Transverse colon (tissue), 4 donors: ENCODE results near the gene PEX19. TPM values are rescaled to one million over a fixed set of nuclear protein-coding genes. Genes with fewer than 3 reads are reported as not detected.

Source experiments
- DNase-seq: peaks from one replicate; pipeline ENCODE4 v3.0.0-alpha.2; 2019
- H3K27ac ChIP-seq, 4 donors: fragments of 200-600 bp; sonication (generic); 2 replicates each; pipeline ENCODE4 v1.5.1; 2016 to 2018; ENCODE audit warnings: inconsistent platforms in 4 of 4
- H3K27me3 ChIP-seq: fragments of 200-600 bp; sonication (generic); 2 replicates; pipeline ENCODE4 v1.5.1; 2017; ENCODE audit warnings: inconsistent platforms
- H3K36me3 ChIP-seq, 4 donors: fragments of 200-600 bp; sonication (generic); 2 replicates each; pipeline ENCODE4 v1.5.1; 2017 to 2019; ENCODE audit warnings: inconsistent platforms in 4 of 4
- H3K4me1 ChIP-seq, 4 donors: fragments of 200-600 bp; sonication (generic); 2 replicates each; pipeline ENCODE4 v1.5.1; 2017 to 2020; ENCODE audit warnings: inconsistent platforms in 4 of 4
- H3K4me3 ChIP-seq, 4 donors: fragments of 200-600 bp; sonication (generic); 1 replicate in 1 of 4; 2 replicates in 3 of 4; pipeline versions ENCODE4 v1.5.1 to v1.6.1; 2017 to 2019; ENCODE audit warnings: inconsistent platforms in 4 of 4
- H3K9me3 ChIP-seq, 2 donors: fragments of 200-600 bp; sonication (generic); 2 replicates each; pipeline ENCODE4 v1.5.1; 2017 to 2019; ENCODE audit warnings: inconsistent platforms in 2 of 2
- EP300 ChIP-seq: sonication (generic); formaldehyde crosslinking; IDR thresholded peaks from one replicate; pipeline ENCODE4 v1.6.1; 2017; ENCODE audit warnings: antibody characterized with exemption, low read depth
- POLR2A ChIP-seq: fragments of 450-650 bp; IDR thresholded peaks from one replicate; pipeline ENCODE4 v1.6.1; 2016; ENCODE audit warnings: antibody characterized with exemption, mild to moderate bottlenecking, moderate library complexity
- POLR2AphosphoS5 ChIP-seq, 3 donors: sonication (generic); formaldehyde crosslinking; IDR thresholded peaks; one replicate each; pipeline ENCODE4 v1.6.1; 2016; ENCODE audit warnings: antibody characterized with exemption in 3 of 3
- WGBS, 2 donors: methylation state at CpG; one replicate each; pipeline ENCODE4 v1.1.5; 2018; ENCODE audit warnings: low coverage in 1 of 2; 5-methylcytosine and 5-hydroxymethylcytosine counted together
- in situ Hi-C, 4 donors: fragments of 200-750 bp; cut with MboI; loops; one replicate each; pipeline versions ENCODE4 v1.15.0 to v1.15.1; 2017; ENCODE audit warnings: low sequenced_read_pairs in 3 of 4, low pct_ligation_motif_present in 1 of 4, low pct_unique_long_range_greater_than_20kb in 1 of 4
- intact Hi-C: fragments of 100-400 bp; cut with DNase I; formaldehyde crosslinking; loops from one replicate; pipeline ENCODE4 v1.15.1; 2023; ENCODE audit warnings: low total_unique reads
- total RNA-seq, 4 donors: library from RNA; depleted of rRNA; stranded (reverse); fragments of >200 nt; gene quantifications; one replicate each; pipeline ENCODE4 v1.1.0, GENCODE V29; 2016
- TF ChIP-seq, protein P1 (sequence below), 5 experiments: fragments of 200-600 bp in 3 of 5; fragments of 450-650 bp in 2 of 5; sonication (generic) in 3 of 5; IDR thresholded peaks; 1 replicate in 2 of 5; 2 replicates in 3 of 5; pipeline ENCODE4 v1.5.1; 2016 to 2017; ENCODE audit warnings: antibody characterized with exemption in 5 of 5, inconsistent platforms in 3 of 5, mild to moderate bottlenecking in 2 of 5, moderate library complexity in 1 of 5

PEX19 gene
- total RNA-seq, 4 donors from 2014 or later: 22.1 to 50.8 (median 32.8) TPM

DNA sequence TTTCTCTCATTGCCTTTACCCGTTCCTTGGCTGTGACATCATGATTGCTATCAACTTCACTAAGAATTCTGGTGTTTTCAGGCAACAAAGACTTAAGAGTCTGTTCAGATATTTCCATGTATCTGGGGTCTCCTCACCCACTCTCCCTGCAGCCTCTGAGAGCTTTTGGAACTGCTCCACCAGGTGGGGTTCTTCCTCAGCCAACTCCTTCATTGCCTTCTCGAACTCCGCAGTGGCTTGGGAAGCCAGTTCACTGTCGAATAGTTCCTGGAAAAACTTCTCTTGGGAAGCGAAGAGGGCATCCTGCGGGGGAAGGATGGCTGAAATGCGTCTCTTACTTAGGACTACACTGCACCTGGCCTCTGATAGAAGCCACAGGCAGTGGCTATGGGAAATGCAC lies 2.1 kb downstream of the PEX19 start:
- no peaks in the 10 kb centered on the region for H3K27me3 ChIP-seq
- intact Hi-C loops (no loop called here), in situ Hi-C loops (loop anchor here in 1 of 4 donors (25.0 kb wide), 1 partner anchor 96 kb away; the partner anchor contains the start of gene CASQ1)
- no peaks in the 10 kb centered on the region for H3K9me3 ChIP-seq
- WGBS, 2 donors: 82 to 92% methylated on average over 1 to 7 of the region's 7 CpGs
- DNase-seq: no peak
- TF ChIP-seq POLR2A (no peak), EP300 (no peak), POLR2AphosphoS5 (IDR thresholded peaks at IDR 0.05) (no peak)
- TF ChIP-seq, protein P1, sequence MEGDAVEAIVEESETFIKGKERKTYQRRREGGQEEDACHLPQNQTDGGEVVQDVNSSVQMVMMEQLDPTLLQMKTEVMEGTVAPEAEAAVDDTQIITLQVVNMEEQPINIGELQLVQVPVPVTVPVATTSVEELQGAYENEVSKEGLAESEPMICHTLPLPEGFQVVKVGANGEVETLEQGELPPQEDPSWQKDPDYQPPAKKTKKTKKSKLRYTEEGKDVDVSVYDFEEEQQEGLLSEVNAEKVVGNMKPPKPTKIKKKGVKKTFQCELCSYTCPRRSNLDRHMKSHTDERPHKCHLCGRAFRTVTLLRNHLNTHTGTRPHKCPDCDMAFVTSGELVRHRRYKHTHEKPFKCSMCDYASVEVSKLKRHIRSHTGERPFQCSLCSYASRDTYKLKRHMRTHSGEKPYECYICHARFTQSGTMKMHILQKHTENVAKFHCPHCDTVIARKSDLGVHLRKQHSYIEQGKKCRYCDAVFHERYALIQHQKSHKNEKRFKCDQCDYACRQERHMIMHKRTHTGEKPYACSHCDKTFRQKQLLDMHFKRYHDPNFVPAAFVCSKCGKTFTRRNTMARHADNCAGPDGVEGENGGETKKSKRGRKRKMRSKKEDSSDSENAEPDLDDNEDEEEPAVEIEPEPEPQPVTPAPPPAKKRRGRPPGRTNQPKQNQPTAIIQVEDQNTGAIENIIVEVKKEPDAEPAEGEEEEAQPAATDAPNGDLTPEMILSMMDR (IDR thresholded peaks at IDR 0.05): no peak
- peaks cover 0 to 39% (median 20%) of the 10 kb centered on the region in 4 donors for H3K36me3 ChIP-seq
- peaks cover 11 to 23% (median 14%) of the 10 kb centered on the region in 4 donors for H3K4me1 ChIP-seq
- no peak overlapping the region for H3K4me3 ChIP-seq
- no peak overlapping the region for H3K27ac ChIP-seq

DNA sequence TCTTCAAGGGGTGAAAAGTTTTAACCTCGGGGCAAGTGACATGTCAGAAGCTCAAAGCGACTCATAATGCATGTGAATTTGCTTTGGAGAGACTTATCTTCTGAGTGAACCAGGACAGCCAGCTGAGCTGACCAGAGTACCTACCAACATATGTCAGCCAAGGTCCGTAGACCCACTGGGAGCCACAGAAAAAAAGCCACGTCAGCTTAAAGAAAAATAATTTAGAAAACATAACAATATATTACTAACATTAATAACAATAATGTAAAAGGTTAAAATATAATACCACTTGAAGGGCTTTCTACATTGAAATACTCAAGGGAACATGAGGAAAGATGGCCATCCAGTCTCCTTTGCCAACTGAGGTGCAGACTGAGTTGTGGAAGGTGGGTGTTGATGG lies 6.9 kb downstream of the PEX19 start:
- no peaks in the 10 kb centered on the region for H3K27me3 ChIP-seq
- no peak for TF ChIP-seq POLR2AphosphoS5 (IDR thresholded peaks at IDR 0.05)
- TF ChIP-seq EP300: no peak
- TF ChIP-seq, protein P1 (IDR thresholded peaks at IDR 0.05): no peak
- TF ChIP-seq POLR2A: no peak
- H3K9me3 ChIP-seq: no peaks in the 10 kb centered on the region
- 86 to 89% methylated on average over 4 of the region's 4 CpGs for WGBS, 2 donors
- no peak overlapping the region for H3K4me3 ChIP-seq
- intact Hi-C loops: no loop called here
- H3K36me3 ChIP-seq: peaks cover 0 to 42% (median 20%) of the 10 kb centered on the region in 4 donors
- no peak for DNase-seq
- no peaks in the 10 kb centered on the region for H3K4me1 ChIP-seq
- no peak overlapping the region for H3K27ac ChIP-seq
- in situ Hi-C loops: loop anchor here in 1 of 4 donors (25.0 kb wide), 1 partner anchor 91 kb away; the partner anchor contains the start of gene CASQ1

DNA sequence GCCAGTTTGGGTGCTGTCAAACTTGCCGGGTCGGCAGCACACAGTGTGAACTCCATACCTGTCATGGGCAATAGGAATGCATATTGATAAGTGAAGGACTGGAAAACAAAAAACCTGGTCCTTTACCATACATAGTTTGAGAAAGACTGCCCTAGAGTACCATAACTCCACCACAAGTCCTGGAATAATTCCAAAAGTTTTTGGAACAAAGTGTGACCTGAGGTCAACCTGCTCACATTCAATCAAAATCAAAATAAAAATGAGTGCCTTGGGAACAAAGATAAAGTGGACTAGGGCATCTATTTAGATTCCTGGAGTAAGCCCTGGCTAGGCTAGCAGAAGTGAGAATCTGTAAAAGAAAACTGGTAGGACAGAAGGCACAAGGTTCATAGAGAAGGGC lies 7.6 kb downstream of the PEX19 start:
- in situ Hi-C loops: loop anchor here in 1 of 4 donors (25.0 kb wide), 1 partner anchor 90 kb away; the partner anchor contains the start of gene CASQ1
- WGBS, 2 donors: 92% methylated on average over 2 of the region's 2 CpGs; no CpG with 5 or more reads in 1 of the 2 donors

DNA sequence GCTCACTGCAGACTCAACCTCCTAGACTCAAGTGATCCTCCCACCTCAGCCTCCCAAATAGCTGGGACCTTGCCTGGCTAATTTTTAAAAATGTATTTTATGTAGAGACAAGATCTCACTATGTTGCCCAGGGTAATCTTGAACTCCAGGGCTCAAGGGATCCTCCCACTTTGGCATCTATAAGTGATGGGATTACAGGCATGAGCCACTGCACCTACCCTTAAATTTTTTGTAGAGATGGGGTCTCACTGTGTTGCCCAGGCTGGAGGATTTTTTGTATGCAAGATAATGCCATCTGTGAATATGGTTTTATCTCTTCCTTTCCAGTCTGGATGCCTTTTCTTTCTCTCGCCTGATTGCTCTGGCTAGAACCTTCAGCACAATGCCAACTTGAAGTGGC lies 13.9 kb downstream of the PEX19 start:
- DNase-seq: no peak
- H3K4me3 ChIP-seq: no peak overlapping the region
- in situ Hi-C loops (no loop called here), intact Hi-C loops (no loop called here)
- H3K27ac ChIP-seq: no peak overlapping the region
- no peaks in the 10 kb centered on the region for H3K4me1 ChIP-seq
- WGBS, 2 donors: 88 to 93% methylated on average over 1 of the region's 1 CpG
- no peaks in the 10 kb centered on the region for H3K36me3 ChIP-seq
- H3K27me3 ChIP-seq: no peaks in the 10 kb centered on the region
- H3K9me3 ChIP-seq: no peaks in the 10 kb centered on the region
- no peak for TF ChIP-seq EP300
- TF ChIP-seq, protein P1 (IDR thresholded peaks at IDR 0.05): no peak
- TF ChIP-seq POLR2AphosphoS5 (IDR thresholded peaks at IDR 0.05): no peak
- no peak for TF ChIP-seq POLR2A

More for the DNA sequence above, 7.6 kb downstream of the PEX19 start:
- H3K9me3 ChIP-seq: no peaks in the 10 kb centered on the region
- H3K27me3 ChIP-seq: no peaks in the 10 kb centered on the region
- intact Hi-C loops: no loop called here
- H3K36me3 ChIP-seq: peaks cover 0 to 42% (median 19%) of the 10 kb centered on the region in 4 donors
- no peak for DNase-seq
- H3K4me1 ChIP-seq: no peaks in the 10 kb centered on the region
- H3K27ac ChIP-seq: no peak overlapping the region
- TF ChIP-seq EP300 (no peak), POLR2A (no peak), POLR2AphosphoS5 (IDR thresholded peaks at IDR 0.05) (no peak)
- TF ChIP-seq, protein P1 (IDR thresholded peaks at IDR 0.05): no peak
- H3K4me3 ChIP-seq: no peak overlapping the region
